ENCODE results near the gene ZNF232.

DNA sequence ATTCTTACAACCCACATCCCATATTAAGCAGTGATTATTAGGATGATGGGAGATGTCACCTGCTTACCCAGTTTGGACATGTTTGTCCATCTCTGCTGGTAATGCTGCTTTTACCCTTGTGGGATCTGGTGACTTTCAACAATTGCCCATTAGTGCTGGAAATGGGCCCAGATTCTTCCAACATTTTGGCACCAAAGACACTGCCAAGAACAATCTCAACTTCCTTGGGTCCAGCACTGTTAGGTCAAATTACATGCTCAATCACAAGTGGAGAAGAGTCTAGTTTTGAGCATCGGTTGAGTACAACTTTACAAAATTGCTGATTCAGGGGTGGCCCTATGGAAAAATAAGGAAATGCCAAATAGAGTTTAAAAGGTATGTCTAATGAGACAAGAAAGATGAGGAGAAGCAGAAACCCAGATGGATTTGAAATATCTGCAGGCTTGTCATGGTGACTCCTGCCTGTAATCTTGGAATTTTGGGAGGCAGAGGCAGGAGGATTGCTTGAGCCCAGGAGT lies 46.4 kb downstream of the ZNF232 start:
- TF ChIP-seq, protein P1, sequence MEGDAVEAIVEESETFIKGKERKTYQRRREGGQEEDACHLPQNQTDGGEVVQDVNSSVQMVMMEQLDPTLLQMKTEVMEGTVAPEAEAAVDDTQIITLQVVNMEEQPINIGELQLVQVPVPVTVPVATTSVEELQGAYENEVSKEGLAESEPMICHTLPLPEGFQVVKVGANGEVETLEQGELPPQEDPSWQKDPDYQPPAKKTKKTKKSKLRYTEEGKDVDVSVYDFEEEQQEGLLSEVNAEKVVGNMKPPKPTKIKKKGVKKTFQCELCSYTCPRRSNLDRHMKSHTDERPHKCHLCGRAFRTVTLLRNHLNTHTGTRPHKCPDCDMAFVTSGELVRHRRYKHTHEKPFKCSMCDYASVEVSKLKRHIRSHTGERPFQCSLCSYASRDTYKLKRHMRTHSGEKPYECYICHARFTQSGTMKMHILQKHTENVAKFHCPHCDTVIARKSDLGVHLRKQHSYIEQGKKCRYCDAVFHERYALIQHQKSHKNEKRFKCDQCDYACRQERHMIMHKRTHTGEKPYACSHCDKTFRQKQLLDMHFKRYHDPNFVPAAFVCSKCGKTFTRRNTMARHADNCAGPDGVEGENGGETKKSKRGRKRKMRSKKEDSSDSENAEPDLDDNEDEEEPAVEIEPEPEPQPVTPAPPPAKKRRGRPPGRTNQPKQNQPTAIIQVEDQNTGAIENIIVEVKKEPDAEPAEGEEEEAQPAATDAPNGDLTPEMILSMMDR (IDR thresholded peaks at IDR 0.05; ENCODE audit: insufficient read depth, low read depth, low read length) = no peak
- no peak for TF ChIP-seq EZH2 (IDR thresholded peaks at IDR 0.05; ENCODE audit: insufficient read depth, low read length)
